DMS53 treated with DMSO at 0.1 percent for 48 hours (cell line): ENCODE data around the gene CCDC149.

Experiments used
- DNase-seq: peaks from one replicate; lab custom pipeline; 2025; ENCODE audit not compliant: unreplicated experiment; lab: John Stamatoyannopoulos, UW

CCDC149 gene

GRCh38 chr4:24845132-24845531 lies 67.7 kb downstream of the CCDC149 start:
- DNase-seq, result no peak

- no peak for DNase-seq
Observed at GRCh38 chr4:24843096-24843495, 69.7 kb downstream of the CCDC149 start.

- no peak for DNase-seq
Observed at GRCh38 chr4:24842356-24842755, 70.5 kb downstream of the CCDC149 start.

- peak; percentile 62 for DNase-seq
Observed at GRCh38 chr4:24840826-24841543, 71.9 kb downstream of the CCDC149 start.

GRCh38 chr4:24840362-24840761 lies 72.5 kb downstream of the CCDC149 start:
- peak; percentile 39 for DNase-seq

- no peak for DNase-seq
Observed at GRCh38 chr4:24837781-24838180, 75.1 kb downstream of the CCDC149 start.

- DNase-seq, result no peak
Observed at GRCh38 chr4:24837336-24837735, 75.5 kb downstream of the CCDC149 start.

- no peak for DNase-seq
Observed at GRCh38 chr4:24836661-24837242, 76.1 kb downstream of the CCDC149 start.

GRCh38 chr4:24835696-24836095 lies 77.1 kb downstream of the CCDC149 start:
- DNase-seq, result no peak

GRCh38 chr4:24831637-24832036 lies 81.2 kb downstream of the CCDC149 start:
- no peak for DNase-seq

GRCh38 chr4:24824720-24825119 lies 88.1 kb downstream of the CCDC149 start:
- no peak for DNase-seq

- DNase-seq, result no peak
Observed at GRCh38 chr4:24820541-24820940, 92.3 kb downstream of the CCDC149 start.

GRCh38 chr4:24816797-24817196 lies 96.0 kb downstream of the CCDC149 start:
- no peak for DNase-seq

GRCh38 chr4:24813732-24814131 lies 99.1 kb downstream of the CCDC149 start:
- DNase-seq, result no peak

- no peak for DNase-seq
Observed at GRCh38 chr4:24810871-24811631, 101.8 kb downstream of the CCDC149 start.

- no peak for DNase-seq
Observed at GRCh38 chr4:24809815-24810405, 102.9 kb downstream of the CCDC149 start.

GRCh38 chr4:24809376-24809775 lies 103.5 kb downstream of the CCDC149 start:
- no peak for DNase-seq

GRCh38 chr4:24808955-24809354 lies 103.9 kb downstream of the CCDC149 start:
- no peak for DNase-seq

- no peak for DNase-seq
Observed at GRCh38 chr4:24808261-24808660, 104.6 kb downstream of the CCDC149 start.

GRCh38 chr4:24807611-24808010 lies 105.2 kb downstream of the CCDC149 start:
- DNase-seq, result no peak

- DNase-seq, result no peak
Observed at GRCh38 chr4:24806206-24806990, 106.4 kb downstream of the CCDC149 start.
